Thymus (tissue), 11 donors: ENCODE measurements around the gene CPTP. TPM values are rescaled to one million over a fixed set of nuclear protein-coding genes. Genes with fewer than 3 reads are reported as not detected.

Experiments
- DNase-seq, 9 donors: peaks; one replicate each; pipeline ENCODE4 v3.0.0-alpha.2; 2013; ENCODE audit warnings: low spot score in 9 of 9, low read depth in 6 of 9, missing footprints in 1 of 9
- H3K27ac ChIP-seq, 2 donors: one replicate each; pipeline ENCODE4 v1.5.1; 2013; ENCODE audit warnings: control low read depth in 1 of 2, low read depth in 1 of 2, low read length in 1 of 2, mild to moderate bottlenecking in 1 of 2, moderate library complexity in 1 of 2
- H3K27me3 ChIP-seq, 2 donors: one replicate each; pipeline ENCODE4 v1.5.1; 2013; ENCODE audit warnings: low read length in 1 of 2; ENCODE audit not compliant: control insufficient read depth in 2 of 2, insufficient read depth in 1 of 2
- H3K36me3 ChIP-seq, 2 donors: one replicate each; pipeline ENCODE4 v1.5.1; 2013; ENCODE audit warnings: low read length in 1 of 2, mild to moderate bottlenecking in 1 of 2, moderate library complexity in 1 of 2; ENCODE audit not compliant: control insufficient read depth in 2 of 2, insufficient read depth in 2 of 2
- H3K4me1 ChIP-seq, 2 donors: one replicate each; pipeline ENCODE4 v1.5.1; 2013; ENCODE audit warnings: low read length in 2 of 2; ENCODE audit not compliant: control insufficient read depth in 2 of 2, insufficient read depth in 2 of 2
- H3K4me3 ChIP-seq, 2 donors: one replicate each; pipeline ENCODE4 v1.5.1; 2013; ENCODE audit warnings: low read length in 2 of 2, control low read depth in 1 of 2, mild to moderate bottlenecking in 1 of 2
- H3K9me3 ChIP-seq, 2 donors: one replicate each; pipeline ENCODE4 v1.5.1; 2013; ENCODE audit warnings: low read length in 1 of 2, mild to moderate bottlenecking in 1 of 2; ENCODE audit not compliant: control insufficient read depth in 2 of 2, insufficient read depth in 1 of 2
- WGBS: extraction: QIAGEN DNeasy Blood & Tissue Kit; methylation state at CpG from one replicate; pipeline ENCODE4 v1.1.7; 2013; 5-methylcytosine and 5-hydroxymethylcytosine counted together
- polyA plus RNA-seq: library from polyadenylated mRNA; stranded (reverse); fragments of 200-250 nt; gene quantifications from one replicate; pipeline ENCODE4 v1.2.3, GENCODE V29; 2013
- total RNA-seq: library from RNA; stranded (reverse); fragments of 120-200 nt; gene quantifications from one replicate; pipeline ENCODE4 v1.2.4, GENCODE V29; 2013
- donor health status: healthy.

Gene CPTP
- total and polyA plus RNA-seq, 2 donors = 8.5 to 10.3 TPM

DNA sequence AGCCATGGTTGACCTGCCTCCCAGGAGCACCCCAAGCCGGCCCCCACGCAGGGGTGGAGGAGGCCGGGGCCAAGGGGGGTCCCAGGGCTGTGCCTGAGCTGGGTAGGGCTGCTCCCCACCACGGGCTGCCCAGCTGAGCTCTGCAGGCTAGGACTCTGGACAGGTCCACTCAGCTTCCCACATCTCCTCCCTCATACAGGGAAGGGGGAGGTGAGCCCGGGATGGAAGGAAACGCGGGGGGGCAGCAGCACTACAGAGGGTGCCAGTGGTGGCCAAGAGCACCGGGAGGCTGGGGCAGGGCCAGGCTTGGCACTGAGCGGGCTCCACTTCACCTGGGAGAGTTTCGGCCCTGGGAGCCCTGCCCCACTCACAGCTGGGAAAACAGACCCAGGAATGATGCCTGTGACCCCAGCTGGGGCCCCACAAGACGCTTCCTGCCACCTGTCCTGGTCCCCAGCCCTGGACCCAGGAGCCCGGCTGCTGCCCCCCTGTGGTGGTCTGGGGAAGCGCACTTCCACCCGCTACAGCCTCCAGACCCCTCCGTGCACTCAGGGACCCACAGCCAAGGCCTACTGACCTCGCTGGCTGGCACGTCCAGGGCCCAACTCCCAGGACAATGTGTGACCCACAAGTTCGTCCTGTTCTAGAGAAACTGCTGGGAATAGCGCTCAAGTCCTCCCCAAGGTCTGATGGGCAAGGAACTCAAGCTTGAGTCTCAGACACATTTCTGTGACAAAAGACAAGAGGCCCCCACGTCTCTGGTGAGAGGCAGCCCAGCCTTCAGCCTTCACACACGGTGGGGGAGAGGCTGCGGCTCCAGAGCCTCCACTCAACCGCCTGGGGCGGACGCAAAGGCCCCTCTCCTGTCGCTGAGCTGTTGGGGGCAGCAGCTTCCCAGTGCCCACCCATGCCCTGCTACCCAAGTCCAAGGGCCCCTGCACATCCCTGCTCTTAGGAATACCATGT, 47.4 kb downstream of the CPTP start:
- 31% methylated on average over 26 of the region's 26 CpGs for WGBS
- no peak overlapping the region for H3K4me3 ChIP-seq
- peaks cover 2 to 8% of the 10 kb centered on the region in 2 donors for H3K9me3 ChIP-seq
- peak in 8 of 9 donors; percentile 40 to 77 (median 67) for DNase-seq
- H3K36me3 ChIP-seq = peaks cover 13 to 17% of the 10 kb centered on the region in 2 donors
- no peaks in the 10 kb centered on the region for H3K27me3 ChIP-seq
- H3K27ac ChIP-seq = peak overlapping the region in 1 of 2 donors; percentile 75
- peaks cover 29 to 41% of the 10 kb centered on the region in 2 donors for H3K4me1 ChIP-seq

DNA sequence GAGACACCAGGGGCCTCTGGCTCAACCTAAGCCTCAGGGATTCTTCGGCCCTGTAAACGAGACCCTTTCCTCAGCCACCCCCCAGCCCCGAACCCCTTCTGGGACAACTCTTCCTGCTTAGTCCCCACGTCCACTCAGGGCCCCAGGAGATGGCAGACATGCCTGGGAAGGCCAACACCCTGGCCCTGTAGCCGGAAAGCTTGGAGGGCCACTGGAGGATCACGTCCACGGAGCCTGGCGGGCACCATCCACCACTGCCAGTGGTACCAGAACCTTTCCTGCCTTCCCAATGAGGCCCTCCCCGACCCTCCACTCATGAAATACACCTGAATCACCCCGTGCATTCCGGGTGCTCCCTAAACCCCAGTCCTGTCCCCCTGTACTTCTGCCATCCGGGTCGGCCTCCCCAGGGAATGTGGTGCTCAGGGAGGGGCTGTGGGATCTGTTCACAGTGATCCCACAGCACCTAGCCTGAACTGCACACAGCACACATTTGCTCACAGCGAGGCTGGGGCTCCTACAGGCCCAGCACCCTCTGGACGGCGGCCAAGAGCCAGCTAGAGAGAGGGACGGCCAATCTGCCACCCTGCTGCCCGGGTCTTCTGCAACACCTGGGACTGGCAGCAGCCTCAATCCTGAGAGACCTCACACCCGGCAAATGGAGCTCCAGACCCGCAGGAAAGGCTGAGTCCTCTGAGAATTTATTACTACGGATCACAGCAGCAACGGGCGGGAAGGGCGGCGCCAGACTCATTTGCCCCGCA, 48.6 kb downstream of the CPTP start:
- Histone ChIP-seq H3K27ac (no peak overlapping the region), H3K4me1 (peaks cover 29 to 41% of the 10 kb centered on the region in 2 donors), H3K4me3 (no peak overlapping the region), H3K9me3 (peaks cover 0 to 8% of the 10 kb centered on the region in 2 donors), H3K36me3 (peaks cover 13 to 17% of the 10 kb centered on the region in 2 donors), H3K27me3 (no peaks in the 10 kb centered on the region)
- no peak for DNase-seq
- WGBS = 98% methylated on average over 26 of the region's 26 CpGs

GRCh38 chr1:1373815-1374588, 49.4 kb downstream of the CPTP start:
- no peak for DNase-seq
- H3K27ac ChIP-seq = peak overlapping the region in 1 of 2 donors; percentile 72
- peaks cover 29 to 41% of the 10 kb centered on the region in 2 donors for H3K4me1 ChIP-seq
- H3K27me3 ChIP-seq = no peaks in the 10 kb centered on the region
- H3K36me3 ChIP-seq = peaks cover 13 to 17% of the 10 kb centered on the region in 2 donors
- 67% methylated on average over 52 of the region's 52 CpGs for WGBS
- H3K4me3 ChIP-seq = peak overlapping the region; percentile 87 to 96
- peaks cover 0 to 8% of the 10 kb centered on the region in 2 donors for H3K9me3 ChIP-seq

DNA sequence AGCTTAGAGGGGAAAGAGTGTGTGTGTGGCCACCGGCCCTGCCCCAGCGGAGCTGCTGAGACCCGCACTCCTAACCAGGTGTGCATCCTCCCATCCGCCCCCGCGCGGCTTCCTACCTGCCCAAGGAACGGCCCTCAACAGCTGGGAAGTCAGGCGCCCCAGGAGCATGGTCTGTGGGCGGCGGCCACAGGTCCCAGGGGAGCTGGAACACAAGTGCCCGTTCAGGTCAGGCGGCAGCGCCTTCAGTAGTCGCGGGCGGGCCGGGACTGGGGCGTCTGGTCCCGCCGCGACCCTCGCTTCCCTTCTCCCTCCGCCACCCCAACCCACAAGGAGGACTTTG, 50.0 kb downstream of the CPTP start:
- 1% methylated on average over 24 of the region's 24 CpGs for WGBS
- Histone ChIP-seq H3K4me1 (peaks cover 29 to 41% of the 10 kb centered on the region in 2 donors), H3K9me3 (peaks cover 0 to 8% of the 10 kb centered on the region in 2 donors), H3K27ac (peak overlapping the region; percentile 72 to 90), H3K36me3 (peaks cover 13 to 17% of the 10 kb centered on the region in 2 donors), H3K4me3 (peak overlapping the region; percentile 87 to 96), H3K27me3 (no peaks in the 10 kb centered on the region)
- peak in 1 of 9 donors; percentile 19 for DNase-seq

- Histone ChIP-seq H3K4me1 (peaks cover 29 to 41% of the 10 kb centered on the region in 2 donors), H3K4me3 (peak within 1 kb of the TSS; percentile 87 to 96), H3K36me3 (peaks cover 14 to 17% of the 10 kb centered on the region in 2 donors), H3K27me3 (no peaks in the 10 kb centered on the region), H3K27ac (peak within 1 kb of the TSS; percentile 72 to 90), H3K9me3 (peaks cover 0 to 8% of the 10 kb centered on the region in 2 donors)
- DNase-seq = peak; percentile 97 to 100 (median 99)
- under 1% methylated on average over 85 of the region's 85 CpGs for WGBS
Measured at GRCh38 chr1:1374929-1375662, 50.5 kb downstream of the CPTP start, which contains the start of gene AURKAIP1. AURKAIP1 (minus strand) TSS chr1:1375207; CDS start chr1:1374756, 451 bp downstream.

DNA sequence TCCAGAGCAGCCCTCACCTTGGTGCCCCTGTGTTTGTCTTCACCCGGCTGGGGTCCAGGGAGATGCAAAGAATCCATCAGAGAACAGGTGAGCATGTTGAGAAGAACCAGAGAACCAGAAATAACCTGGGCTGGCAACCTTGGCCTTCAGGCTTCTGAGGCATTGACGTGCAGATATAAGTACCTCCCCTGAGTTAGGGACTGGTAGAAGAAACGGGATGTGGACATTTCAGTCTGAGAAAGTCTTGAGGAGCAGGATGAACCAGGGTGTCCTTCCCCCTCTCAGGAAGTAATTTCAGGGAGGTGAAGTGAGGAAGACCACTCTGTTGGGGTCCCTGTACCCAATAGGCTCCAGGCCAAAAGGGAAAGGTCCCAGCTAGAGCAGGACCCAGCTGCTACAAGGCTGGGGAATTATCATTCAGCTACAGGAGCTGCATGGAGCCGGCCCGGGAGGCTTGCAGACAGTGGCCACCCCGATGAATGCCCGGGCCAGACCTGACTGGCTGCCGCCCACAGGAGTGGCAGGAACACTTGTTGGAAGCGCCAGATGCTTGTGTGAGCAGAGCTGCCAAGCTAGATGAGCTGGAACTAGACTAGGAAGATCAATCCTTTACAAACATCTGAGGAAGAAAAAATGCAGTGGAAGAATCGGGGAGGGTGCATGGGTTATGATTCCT, 52.1 kb downstream of the CPTP start:
- WGBS = 97% methylated on average over 10 of the region's 10 CpGs
- DNase-seq = no peak
- Histone ChIP-seq H3K27ac (no peak overlapping the region), H3K4me1 (peaks cover 21 to 31% of the 10 kb centered on the region in 2 donors), H3K36me3 (peaks cover 21 to 23% of the 10 kb centered on the region in 2 donors), H3K27me3 (no peaks in the 10 kb centered on the region), H3K4me3 (no peak overlapping the region), H3K9me3 (peaks cover 0 to 2% of the 10 kb centered on the region in 2 donors)

- Histone ChIP-seq H3K36me3 (peaks cover 18 to 21% of the 10 kb centered on the region in 2 donors), H3K4me3 (no peak overlapping the region), H3K9me3 (no peaks in the 10 kb centered on the region), H3K4me1 (peaks cover 13 to 22% of the 10 kb centered on the region in 2 donors), H3K27me3 (no peaks in the 10 kb centered on the region), H3K27ac (no peak overlapping the region)
- DNase-seq = no peak
- 97% methylated on average over 16 of the region's 16 CpGs for WGBS
Measured at GRCh38 chr1:1377540-1378205, 53.1 kb downstream of the CPTP start.
